WTC11 (cell line): Measurements from ENCODE around the gene AHRR. TPM values are rescaled to one million over a fixed set of nuclear protein-coding genes. Genes with fewer than 3 reads are reported as not detected.

ENCODE experiments used
- ATAC-seq: fragments of 200-7000 bp; cut with Tn5 transposase; 2 replicates; pipeline ENCODE4 v1.10.0; 2021; ENCODE audit warnings: mild to moderate bottlenecking, moderate library complexity
- CTCF ChIA-PET: fragments of 300-600 bp; sonication (Branson Sonifier 250); formaldehyde crosslinking; loops from one replicate; lab custom pipeline; 2021; ENCODE audit warnings: antibody characterized with exemption; lab: Charles Lee
- POLR2A ChIA-PET: fragments of 350-600 bp; sonication (Branson Sonifier 250); formaldehyde crosslinking; loops from one replicate; lab custom pipeline; 2021; ENCODE audit warnings: antibody characterized with exemption; lab: Charles Lee
- DNase-seq: peaks from one replicate; pipeline ENCODE4 v3.0.0; 2021; ENCODE audit warnings: low spot score
- H3K27ac Mint-ChIP-seq: 2 replicates; pipeline ENCODE4 v1.8.0; 2021; ENCODE audit warnings: mixed read lengths
- H3K27me3 Mint-ChIP-seq: 2 replicates; pipeline ENCODE4 v1.8.0; 2021; ENCODE audit warnings: low read depth, mild to moderate bottlenecking, moderate library complexity, mixed read lengths
- H3K36me3 Mint-ChIP-seq: 2 replicates; pipeline ENCODE4 v1.8.0; 2021; ENCODE audit warnings: mixed read lengths
- H3K4me1 Mint-ChIP-seq: 2 replicates; pipeline ENCODE4 v1.8.0; 2022; ENCODE audit warnings: mixed read lengths
- H3K4me3 Mint-ChIP-seq: 2 replicates; pipeline ENCODE4 v1.8.0; 2021; ENCODE audit warnings: mild to moderate bottlenecking, moderate library complexity, mixed read lengths
- H3K9me3 Mint-ChIP-seq: 2 replicates; pipeline ENCODE4 v1.8.0; 2021; ENCODE audit warnings: mixed read lengths
- AFF4 ChIP-seq: sonication (generic); formaldehyde crosslinking; IDR thresholded peaks from 2 replicates; pipeline ENCODE4 v1.8.1; 2023; ENCODE audit warnings: mild to moderate bottlenecking, missing genetic modification reagents, borderline replicate concordance
- ATF3 ChIP-seq: sonication (generic); formaldehyde crosslinking; conservative IDR thresholded peaks from 2 replicates; pipeline ENCODE4 v1.8.1; 2022; ENCODE audit warnings: mild to moderate bottlenecking, missing genetic modification reagents
- FOXK1 ChIP-seq: sonication (generic); formaldehyde crosslinking; IDR thresholded peaks from 2 replicates; pipeline ENCODE4 v1.8.0; 2022; ENCODE audit warnings: mild to moderate bottlenecking, moderate library complexity, missing genetic modification reagents
- JUN ChIP-seq: sonication (generic); formaldehyde crosslinking; IDR thresholded peaks from 2 replicates; pipeline ENCODE4 v1.8.0; 2023; ENCODE audit warnings: mild to moderate bottlenecking, missing genetic modification reagents
- USF2 ChIP-seq: sonication (generic); formaldehyde crosslinking; IDR thresholded peaks from 2 replicates; pipeline ENCODE4 v1.8.1; 2023; ENCODE audit warnings: mild to moderate bottlenecking, missing genetic modification reagents, moderate library complexity
- ZNF121 ChIP-seq: sonication (generic); formaldehyde crosslinking; IDR thresholded peaks from 2 replicates; pipeline ENCODE4 v1.8.0; 2023; ENCODE audit warnings: missing genetic modification reagents
- ZNF281 ChIP-seq: sonication (generic); formaldehyde crosslinking; IDR thresholded peaks from 2 replicates; pipeline ENCODE4 v1.8.0; 2023; ENCODE audit warnings: mild to moderate bottlenecking, missing genetic modification reagents
- ZNF512 ChIP-seq: sonication (generic); formaldehyde crosslinking; IDR thresholded peaks from 2 replicates; pipeline ENCODE4 v1.8.1; 2022; ENCODE audit warnings: missing genetic modification reagents, borderline replicate concordance
- total RNA-seq: library from RNA; stranded (reverse); gene quantifications from 3 replicates; pipeline ENCODE4 v1.2.3, GENCODE V29; 2021

Gene AHRR
- total RNA-seq, 1 experiment from 2014 or later: 4.5 TPM

GRCh38 chr5:483434-484140 is 162.1 kb downstream of the AHRR start (continued):
- TF ChIP-seq ZNF512 (CRISPR knock-in tag): no peak
- TF ChIP-seq ZNF281: no peak

- no peak overlapping the region for H3K4me3 Mint-ChIP-seq
- no peaks in the 10 kb centered on the region for H3K36me3 Mint-ChIP-seq
- CTCF ChIA-PET: no interaction called here
These were observed 163.0 kb downstream of the AHRR start for GRCh38 chr5:484556-484955.

More at GRCh38 chr5:484556-484955, 163.0 kb downstream of the AHRR start:
- ATAC-seq (no peak), DNase-seq (no peak)
- H3K27me3 Mint-ChIP-seq: peaks cover 14% of the 10 kb centered on the region
- no peaks in the 10 kb centered on the region for H3K4me1 Mint-ChIP-seq
- TF ChIP-seq ATF3 (CRISPR knock-in tag): no peak
- TF ChIP-seq ZNF281: no peak
- TF ChIP-seq USF2 (CRISPR knock-in tag): no peak
- TF ChIP-seq ZNF121 (CRISPR knock-in tag): no peak
- TF ChIP-seq FOXK1 (CRISPR knock-in tag): no peak
- TF ChIP-seq AFF4 (CRISPR knock-in tag): no peak
- TF ChIP-seq JUN (CRISPR knock-in tag): no peak
- no peak overlapping the region for H3K27ac Mint-ChIP-seq
- H3K9me3 Mint-ChIP-seq: no peaks in the 10 kb centered on the region
- POLR2A ChIA-PET: no interaction called here
